ENCODE results near the gene ZNF577. TPM values are rescaled to one million over a fixed set of nuclear protein-coding genes. Genes with fewer than 3 reads are reported as not detected.
"Not testable (repeated sequence)": the region's sequence is repeated elsewhere in the genome, so short reads cannot be mapped to it uniquely, and the experiment has no call there.

ZNF577 gene
- total and polyA plus RNA-seq, 2 of the 4 experiments (the other 2 are of a cell fraction), result 2.9 to 5.8 TPM

DNA sequence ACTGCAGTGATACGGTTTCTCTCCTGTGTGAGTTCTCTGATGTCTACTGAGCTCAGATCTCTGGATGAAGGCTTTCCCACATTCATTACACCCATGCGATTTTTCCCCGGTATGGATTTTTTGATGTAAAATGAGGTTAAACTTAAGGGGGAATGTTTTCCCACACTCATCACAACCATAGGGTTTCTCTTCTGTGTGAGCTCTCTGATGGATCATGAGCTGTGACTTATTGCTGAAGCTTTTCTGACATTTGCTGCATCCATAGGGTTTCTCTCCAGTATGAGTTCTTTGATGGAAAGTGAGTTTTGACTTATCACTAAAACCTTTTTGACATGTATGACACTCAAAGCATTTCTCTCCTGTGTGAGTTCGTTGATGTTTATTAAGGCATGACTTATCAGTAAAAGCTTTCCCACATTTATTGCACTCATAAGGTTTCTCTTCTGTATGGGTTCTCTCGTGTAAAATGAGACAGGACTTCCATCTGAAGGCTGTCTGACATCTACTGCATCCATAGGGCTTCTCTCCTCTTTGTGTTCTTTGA, 27.6 kb upstream of the ZNF577 start:
- ATAC-seq (ENCODE audit: low read depth) (no peak), DNase-seq (no peak)
- H4K5ac ChIP-seq (ENCODE audit: low read depth, low read length), result no peak overlapping the region
- H3K14ac ChIP-seq (replicated peaks; ENCODE audit: low read depth, low read length), result no peak overlapping the region
- BruUV-seq (replicated peaks), result no TSS peak
- no peaks in the 10 kb centered on the region for H4K20me1 ChIP-seq (ENCODE audit: insufficient read depth, low read length)
- H3K4me1 ChIP-seq (ENCODE audit: control insufficient read depth, insufficient read depth, low read length), result no peaks in the 10 kb centered on the region
- H2AK5ac ChIP-seq (ENCODE audit: low read depth, low read length), result no peak overlapping the region
- H2BK15ac ChIP-seq (ENCODE audit: low read depth, low read length), result no peak overlapping the region
- ChIA-PET CTCF (no interaction called here), POLR2A (ENCODE audit: unreplicated experiment) (no interaction called here)
- no peak overlapping the region for H3K23ac ChIP-seq (ENCODE audit: low read depth, low read length)
- H2AK9ac ChIP-seq (replicated peaks; ENCODE audit: low read depth, low read length, poor library complexity), result no peak overlapping the region
- H3K9ac ChIP-seq (ENCODE audit: low read depth, low read length), result no peak overlapping the region
- TF ChIP-seq MAFK (IDR thresholded peaks at IDR 0.05; ENCODE audit: low read depth, low read length) (no peak), BHLHE40 (IDR thresholded peaks at IDR 0.05; ENCODE audit: low read depth, low read length) (no peak), RAD21 (IDR thresholded peaks at IDR 0.05; ENCODE audit: low read length) (no peak), SMC3 (IDR thresholded peaks at IDR 0.05; ENCODE audit: low read depth, low read length) (no peak), MXI1 (IDR thresholded peaks at IDR 0.05; ENCODE audit: borderline replicate concordance, low read depth, low read length) (no peak), MAZ (IDR thresholded peaks at IDR 0.05; ENCODE audit: borderline replicate concordance, low read depth, low read length) (no peak), POLR2A (IDR thresholded peaks at IDR 0.05; ENCODE audit: low read depth, low read length) (no peak)
- H3K9me3 ChIP-seq (ENCODE audit: control insufficient read depth, insufficient read depth, low read length), result peaks cover 37% of the 10 kb centered on the region
- no peaks in the 10 kb centered on the region for H3K27me3 ChIP-seq (ENCODE audit: control insufficient read depth, insufficient read depth, low read length)
- H4K91ac ChIP-seq (ENCODE audit: insufficient read depth, low read depth, low read length), result no peak overlapping the region
- H2AFZ ChIP-seq (replicated peaks; ENCODE audit: low read length, poor library complexity), result no peak overlapping the region
- H3K36me3 ChIP-seq (ENCODE audit: control insufficient read depth, insufficient read depth, low read length), result no peaks in the 10 kb centered on the region
- no peak overlapping the region for H3K4me3 ChIP-seq (ENCODE audit: insufficient read depth, low read depth, low read length)
- H3K56ac ChIP-seq (ENCODE audit: extremely low read depth, insufficient read depth, low read length), result no peak overlapping the region
- H2BK120ac ChIP-seq (ENCODE audit: low read depth, low read length), result no peak overlapping the region
- H3K79me1 ChIP-seq (ENCODE audit: low read depth in 1 of 2, low read length in 2 of 2), result no peaks in the 10 kb centered on the region
- H3K27ac ChIP-seq (ENCODE audit: insufficient read depth, low read length), result no peak overlapping the region
- no peak overlapping the region for H3K4ac ChIP-seq (ENCODE audit: low read depth, low read length)
- no CpG with 5 or more reads among the region's 5 CpGs for WGBS, 2 experiments (ENCODE audit: extremely low coverage in 2 of 2, insufficient read length in 1 of 2)
- H3K9me1 ChIP-seq (ENCODE audit: insufficient read depth, low read length), result no peaks in the 10 kb centered on the region
- no peak overlapping the region for H3K18ac ChIP-seq (ENCODE audit: low read depth, low read length)
- H3K4me2 ChIP-seq (ENCODE audit: low read depth, low read length), result no peak overlapping the region
- H2BK5ac ChIP-seq (ENCODE audit: low read depth, low read length, poor library complexity, severe bottlenecking), result no peak overlapping the region
- intact Hi-C loops (cut with micrococcal nuclease), result no loop called here
- dilution Hi-C loops (cut with HindIII; ENCODE audit: low sequenced_read_pairs, unreplicated experiment), result no loop called here
- no peak overlapping the region for H4K8ac ChIP-seq (ENCODE audit: low read depth in 2 of 2, low read length in 2 of 2)
- in situ Hi-C loops (cut with MboI; ENCODE audit: low sequenced_read_pairs), result no loop called here
- no peak overlapping the region for H2BK20ac ChIP-seq (ENCODE audit: low read depth, low read length)

GRCh38 chr19:51907981-51908380, 20.2 kb upstream of the ZNF577 start:
- in situ Hi-C loops (cut with MboI; ENCODE audit: low sequenced_read_pairs); BruUV-seq (replicated peaks): not testable (repeated sequence)

More at GRCh38 chr19:51907981-51908380, 20.2 kb upstream of the ZNF577 start:
- H3K79me1 ChIP-seq (ENCODE audit: low read depth in 1 of 2, low read length in 2 of 2), result peaks cover 4 to 14% of the 10 kb centered on the region in 2 experiments
- H2AK9ac ChIP-seq (replicated peaks; ENCODE audit: low read depth, low read length, poor library complexity); H3K9ac ChIP-seq (ENCODE audit: low read depth, low read length); H2BK120ac ChIP-seq (ENCODE audit: low read depth, low read length); H2BK5ac ChIP-seq (ENCODE audit: low read depth, low read length, poor library complexity, severe bottlenecking); H2AK5ac ChIP-seq (ENCODE audit: low read depth, low read length); H3K23ac ChIP-seq (ENCODE audit: low read depth, low read length); H3K18ac ChIP-seq (ENCODE audit: low read depth, low read length); dilution Hi-C loops (cut with HindIII; ENCODE audit: low sequenced_read_pairs, unreplicated experiment); H3K27ac ChIP-seq (ENCODE audit: insufficient read depth, low read length); H3K9me1 ChIP-seq (ENCODE audit: insufficient read depth, low read length); H3K4me1 ChIP-seq (ENCODE audit: control insufficient read depth, insufficient read depth, low read length); intact Hi-C loops (cut with micrococcal nuclease); H4K8ac ChIP-seq (ENCODE audit: low read depth in 2 of 2, low read length in 2 of 2); POLR2A ChIA-PET (ENCODE audit: unreplicated experiment); H2BK20ac ChIP-seq (ENCODE audit: low read depth, low read length); H3K56ac ChIP-seq (ENCODE audit: extremely low read depth, insufficient read depth, low read length); H3K14ac ChIP-seq (replicated peaks; ENCODE audit: low read depth, low read length); H3K4me3 ChIP-seq (ENCODE audit: insufficient read depth, low read depth, low read length); DNase-seq; H3K4ac ChIP-seq (ENCODE audit: low read depth, low read length); H2BK15ac ChIP-seq (ENCODE audit: low read depth, low read length); H4K91ac ChIP-seq (ENCODE audit: insufficient read depth, low read depth, low read length); H3K36me3 ChIP-seq (ENCODE audit: control insufficient read depth, insufficient read depth, low read length); H3K27me3 ChIP-seq (ENCODE audit: control insufficient read depth, insufficient read depth, low read length); H3K9me3 ChIP-seq (ENCODE audit: control insufficient read depth, insufficient read depth, low read length); H3K4me2 ChIP-seq (ENCODE audit: low read depth, low read length); H2AFZ ChIP-seq (replicated peaks; ENCODE audit: low read length, poor library complexity); ATAC-seq (ENCODE audit: low read depth); H4K20me1 ChIP-seq (ENCODE audit: insufficient read depth, low read length); H4K5ac ChIP-seq (ENCODE audit: low read depth, low read length): not testable (repeated sequence)
- CTCF ChIA-PET, result interaction anchor here (0.5 kb wide), 1 partner anchor 165 kb away, joined by 5 read pairs; no protein-coding TSS in a partner anchor
- WGBS, 2 experiments (ENCODE audit: extremely low coverage in 2 of 2, insufficient read length in 1 of 2), result no CpG with 5 or more reads among the region's 5 CpGs

Data from IMR-90 (cell line).